KBM-7 (cell line): ENCODE data around the gene TMPRSS13.

ENCODE experiments used
- DNase-seq: peaks from one replicate; pipeline ENCODE4 v3.0.0-alpha.2; 2015
- in situ Hi-C: fragments of 300-500 bp; cut with MboI; formaldehyde crosslinking; loops from 2 replicates; pipeline ENCODE4 v1.14.3; 2020; ENCODE audit warnings: low sequenced_read_pairs, low pct_unique_long_range_greater_than_20kb, mixed read lengths

Gene TMPRSS13

DNA sequence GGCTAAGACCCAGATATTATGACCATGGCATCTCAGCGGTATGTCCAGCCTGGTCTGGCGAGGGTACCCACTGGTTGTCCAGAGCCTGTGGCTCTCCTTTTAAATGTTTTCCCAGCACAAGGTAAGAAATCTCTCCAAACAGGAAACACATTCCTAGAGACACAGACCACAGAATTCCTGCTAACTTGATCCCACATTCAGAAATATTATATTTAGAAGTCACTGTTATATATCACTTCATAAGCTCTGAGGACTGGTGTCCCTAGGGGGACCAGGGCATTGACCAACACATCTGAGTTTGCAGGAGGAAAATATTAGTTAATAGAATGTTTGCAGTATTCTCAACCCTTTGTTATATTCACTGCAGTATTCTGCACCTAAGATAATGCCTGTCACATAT lies 23.1 kb downstream of the TMPRSS13 start:
- in situ Hi-C loops, result no loop called here

DNA sequence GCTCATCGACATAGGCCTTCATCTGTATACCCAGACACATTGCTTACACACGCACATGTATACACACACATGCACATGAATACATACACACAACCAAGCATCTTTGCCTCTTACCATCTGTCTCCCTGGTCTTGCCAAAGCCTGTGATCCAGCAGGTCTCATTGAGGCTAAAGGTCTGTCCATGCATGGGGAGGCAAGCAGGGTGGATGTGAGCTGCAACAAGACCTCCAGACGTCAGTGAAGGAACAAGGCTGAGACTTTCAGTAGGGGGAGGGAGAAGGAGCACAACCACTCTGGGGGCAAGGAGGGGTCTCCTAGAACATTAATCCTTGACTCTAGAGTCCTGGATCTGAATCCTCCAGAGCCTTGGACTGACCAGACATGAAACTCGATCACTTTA lies 23.7 kb downstream of the TMPRSS13 start:
- in situ Hi-C loops, result no loop called here
- DNase-seq, result no peak

More for the DNA sequence above, 23.1 kb downstream of the TMPRSS13 start:
- DNase-seq, result no peak

DNA sequence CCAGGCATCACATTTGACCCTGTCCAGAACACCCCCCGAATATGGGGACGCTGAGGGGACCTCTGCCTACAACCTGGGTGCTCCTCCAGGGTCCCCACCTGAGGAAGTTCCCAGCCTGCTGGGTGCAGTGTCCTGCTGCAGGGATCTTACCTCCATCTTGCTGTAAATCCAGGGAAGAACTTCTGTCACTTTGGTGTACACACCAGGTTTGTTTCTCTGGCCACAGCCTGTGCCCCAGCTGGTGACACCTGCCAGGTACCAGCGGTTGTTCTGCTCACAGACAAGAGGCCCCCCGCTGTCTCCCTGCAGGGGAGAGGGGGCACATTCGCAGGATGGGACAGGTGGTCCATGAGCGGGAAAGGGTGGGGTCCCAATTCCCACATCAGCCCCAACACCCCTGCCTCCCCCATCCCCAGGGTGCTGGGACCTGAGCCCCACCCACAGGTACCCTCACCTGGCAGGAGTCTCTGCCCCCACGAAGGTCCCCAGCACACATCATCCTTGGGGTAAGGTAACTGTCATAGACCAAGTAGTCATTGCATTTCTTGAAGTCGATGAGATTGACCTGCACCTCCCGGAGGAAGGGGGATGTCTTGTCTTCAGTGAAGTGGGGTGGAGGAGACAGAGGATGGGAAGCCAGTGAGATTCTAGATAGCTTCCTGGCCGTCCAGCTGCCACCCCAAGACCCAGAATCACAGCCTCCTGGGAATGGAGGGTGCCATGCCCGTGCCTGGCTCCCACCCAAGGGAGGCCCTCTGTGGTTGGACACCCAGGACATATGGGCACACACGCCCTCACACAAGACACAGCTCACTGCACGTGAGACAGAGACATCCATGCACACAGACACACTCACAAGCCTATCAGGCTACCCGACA lies 25.5 kb downstream of the TMPRSS13 start:
- no peak for DNase-seq
- in situ Hi-C loops, result no loop called here

DNA sequence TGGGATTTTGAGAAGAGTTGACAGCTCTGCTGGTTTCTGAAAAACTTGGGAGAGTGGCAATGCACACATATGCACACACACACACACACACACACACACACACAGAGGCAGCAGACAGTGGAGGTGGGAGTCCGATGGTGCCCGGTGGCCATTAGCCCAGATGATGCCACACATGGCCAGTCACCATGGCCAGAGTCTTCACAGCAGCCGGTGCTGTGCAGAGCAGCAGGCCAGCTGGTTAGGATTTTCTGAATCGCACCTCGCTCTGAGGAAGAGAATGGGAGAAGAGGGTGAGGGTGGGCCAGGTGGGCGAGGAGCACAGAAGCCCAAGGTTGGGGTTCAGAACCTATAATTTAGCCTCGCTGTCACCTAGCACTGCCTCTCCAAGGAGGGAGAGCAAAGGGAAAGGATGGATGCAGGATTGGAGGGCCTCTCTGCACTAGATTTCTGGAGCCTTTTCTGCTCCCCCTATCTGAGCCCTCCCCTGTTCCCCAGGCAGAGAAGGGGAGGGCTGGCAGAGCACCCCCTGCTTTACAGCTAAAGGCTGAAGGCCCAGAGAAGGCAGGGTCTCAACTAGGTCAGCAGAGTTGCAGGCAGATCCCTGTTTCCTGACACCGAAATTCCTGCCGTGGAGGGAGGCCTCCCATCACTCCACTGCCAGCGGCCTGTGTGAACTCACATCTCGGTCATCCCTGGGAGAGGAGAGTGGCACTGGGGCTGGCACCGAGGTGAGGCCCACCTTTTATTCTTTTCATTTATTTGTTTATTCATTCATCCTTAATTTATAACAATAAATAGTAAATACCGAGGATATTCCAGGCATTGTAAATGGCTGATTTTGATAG lies 27.0 kb downstream of the TMPRSS13 start:
- in situ Hi-C loops, result no loop called here
- DNase-seq, result no peak

DNA sequence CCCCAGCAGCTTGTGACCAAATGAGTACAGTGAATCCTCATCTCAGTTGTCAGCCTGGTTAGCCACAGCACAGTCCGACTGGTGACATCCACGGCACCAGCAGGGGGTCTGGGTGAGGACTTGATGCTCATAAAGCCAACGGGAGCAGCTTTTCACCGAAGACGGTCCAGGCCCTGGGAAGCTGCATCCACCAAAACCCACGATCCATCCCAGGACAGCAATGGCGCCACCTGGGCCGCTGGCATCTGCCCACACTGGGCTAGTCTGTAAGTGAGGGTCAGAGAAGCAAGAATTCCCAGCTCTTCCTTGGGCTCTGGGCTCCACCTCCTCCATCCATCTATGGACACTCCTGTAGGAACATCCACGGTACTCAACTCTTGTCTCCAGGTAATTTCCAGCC lies 27.6 kb downstream of the TMPRSS13 start:
- no peak for DNase-seq
- in situ Hi-C loops, result no loop called here

DNA sequence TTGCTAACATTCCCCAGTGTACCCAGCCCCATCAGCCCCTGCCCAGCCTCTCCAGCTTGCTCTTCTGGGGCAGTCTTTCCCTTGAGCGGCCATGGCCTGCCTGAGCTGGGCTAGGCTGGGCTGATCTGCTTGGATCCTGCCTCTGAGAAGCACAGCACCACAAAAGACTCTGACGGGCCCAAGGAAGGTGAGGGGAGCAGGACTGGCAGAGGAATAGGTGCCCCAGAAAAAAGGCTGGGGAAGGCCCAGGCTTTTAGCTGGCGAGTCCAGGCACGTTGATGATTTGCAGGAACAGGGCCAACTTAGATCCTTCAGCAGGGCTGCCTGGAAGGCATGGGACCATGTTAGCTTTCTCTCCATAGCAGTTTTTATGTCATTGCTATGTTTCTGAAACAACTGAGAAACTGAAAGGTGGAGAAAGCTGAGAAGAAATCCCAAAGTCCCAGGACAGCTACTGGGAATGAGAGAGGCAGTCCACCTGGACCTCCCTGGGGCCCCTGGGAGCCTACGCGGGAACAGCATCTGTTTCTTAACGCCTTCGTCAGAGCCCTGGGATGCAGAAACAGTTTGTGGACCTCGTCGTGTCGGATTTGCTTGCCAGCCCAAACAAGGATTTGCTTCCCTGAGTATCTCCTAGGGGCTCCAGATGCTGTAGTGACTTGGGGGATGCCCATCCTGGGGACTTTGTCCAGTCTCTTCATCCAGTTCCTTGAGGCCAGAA lies 28.3 kb downstream of the TMPRSS13 start:
- in situ Hi-C loops, result no loop called here
- DNase-seq, result no peak

DNA sequence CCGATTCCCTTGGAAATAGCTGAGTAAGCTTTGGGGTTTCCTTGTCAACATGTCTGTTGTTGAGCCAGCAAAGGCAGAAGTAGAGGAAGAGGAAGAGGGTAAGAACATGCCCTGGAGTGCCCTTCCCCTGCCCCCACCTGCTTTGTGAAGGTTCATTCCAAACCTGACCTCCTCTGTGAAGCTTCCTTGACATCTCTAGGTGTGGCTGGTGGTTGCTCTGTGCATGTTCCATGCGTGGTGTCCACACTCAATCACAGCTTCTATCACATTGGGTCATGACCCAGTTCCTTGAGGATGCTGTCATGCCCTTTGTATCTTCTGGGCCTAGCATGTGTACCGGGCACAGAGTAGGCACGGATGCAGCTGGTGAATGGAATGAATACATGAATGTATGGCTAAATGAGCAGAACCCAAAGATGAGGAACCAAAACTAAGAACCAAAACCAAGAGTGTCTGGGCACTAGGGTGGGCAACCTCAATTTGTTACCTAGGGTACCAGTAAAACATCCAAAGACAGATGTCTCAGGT lies 29.0 kb downstream of the TMPRSS13 start:
- DNase-seq, result peak; percentile 24
- in situ Hi-C loops, result no loop called here

DNA sequence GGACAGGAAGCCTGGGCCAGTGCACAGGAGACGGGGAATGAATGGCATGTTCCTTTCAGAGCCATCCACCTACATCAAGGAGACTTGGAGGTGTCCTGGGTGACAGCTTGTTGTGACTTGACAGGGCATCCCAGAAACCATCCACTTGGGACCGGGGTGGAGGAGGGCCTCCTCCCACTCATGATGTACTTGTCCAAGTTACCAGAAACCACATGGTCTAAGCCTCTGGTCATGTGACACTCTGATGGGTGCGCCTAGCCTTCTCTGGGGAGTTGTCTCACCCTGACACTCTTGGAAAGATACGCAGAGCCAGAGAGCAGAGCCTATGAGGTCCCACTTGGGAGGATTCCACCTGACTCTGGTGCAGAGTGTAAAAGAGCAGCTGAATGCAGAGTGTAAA lies 31.1 kb downstream of the TMPRSS13 start:
- no peak for DNase-seq
- in situ Hi-C loops, result no loop called here

DNA sequence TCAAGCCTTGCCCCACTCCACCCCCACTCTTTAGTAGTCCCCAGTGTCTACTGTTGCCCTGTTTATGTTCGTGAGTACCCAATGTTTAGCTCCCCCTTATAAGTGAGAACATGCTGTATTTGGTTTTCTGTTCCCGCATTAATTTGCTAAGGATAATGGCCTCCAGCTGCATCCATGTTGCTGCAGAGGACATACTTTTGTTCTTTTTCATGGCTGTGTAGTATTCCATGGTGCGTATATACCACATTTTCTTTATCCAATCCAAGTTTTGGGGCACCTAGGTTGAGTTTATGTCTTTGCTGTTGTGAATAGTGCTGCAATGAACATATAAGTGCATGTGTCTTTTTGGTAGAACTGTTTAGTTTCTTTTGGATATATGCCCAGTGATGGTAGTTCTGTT lies 36.6 kb downstream of the TMPRSS13 start:
- no peak for DNase-seq
- in situ Hi-C loops, result no loop called here

DNA sequence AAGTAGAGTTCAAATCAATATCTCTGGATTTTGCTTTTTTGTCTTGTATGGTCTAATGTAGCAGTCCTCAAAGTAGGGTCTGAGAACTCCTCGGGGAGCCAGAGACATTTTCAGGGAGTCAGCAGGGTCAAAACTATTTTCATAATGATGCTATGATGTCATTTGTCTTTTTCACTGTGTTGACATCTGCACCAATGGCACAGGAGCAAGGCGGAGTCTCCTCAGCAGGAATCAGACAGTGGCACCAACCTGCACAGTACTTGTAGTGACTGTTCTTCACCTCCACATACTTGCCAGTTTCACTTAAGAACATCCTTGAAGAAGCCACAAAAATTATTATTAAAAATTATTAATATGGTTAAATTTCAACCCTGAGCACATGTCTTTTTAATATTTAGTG lies 37.8 kb downstream of the TMPRSS13 start:
- in situ Hi-C loops, result no loop called here
- no peak for DNase-seq

DNA sequence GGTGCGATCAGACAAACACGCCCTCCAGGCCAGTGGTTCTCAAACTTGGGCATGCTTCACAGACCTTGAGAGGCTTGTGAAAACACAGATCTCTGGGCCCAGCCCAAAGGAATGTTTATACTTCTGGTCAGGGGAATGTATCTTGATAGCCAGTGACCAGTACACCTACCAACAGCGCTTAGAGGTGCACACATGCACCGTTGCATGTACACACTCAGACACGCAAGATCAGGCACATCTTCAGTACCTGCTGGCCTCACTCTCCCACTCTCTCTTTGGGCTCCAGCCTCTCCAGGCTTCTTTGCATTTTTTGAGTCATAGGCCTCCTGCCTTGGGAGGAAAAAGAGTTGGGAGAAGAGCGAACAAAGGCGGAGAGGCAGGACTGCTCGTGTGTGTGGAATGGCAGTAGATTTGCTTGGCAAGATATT lies 41.0 kb downstream of the TMPRSS13 start:
- no peak for DNase-seq
- in situ Hi-C loops, result no loop called here

DNA sequence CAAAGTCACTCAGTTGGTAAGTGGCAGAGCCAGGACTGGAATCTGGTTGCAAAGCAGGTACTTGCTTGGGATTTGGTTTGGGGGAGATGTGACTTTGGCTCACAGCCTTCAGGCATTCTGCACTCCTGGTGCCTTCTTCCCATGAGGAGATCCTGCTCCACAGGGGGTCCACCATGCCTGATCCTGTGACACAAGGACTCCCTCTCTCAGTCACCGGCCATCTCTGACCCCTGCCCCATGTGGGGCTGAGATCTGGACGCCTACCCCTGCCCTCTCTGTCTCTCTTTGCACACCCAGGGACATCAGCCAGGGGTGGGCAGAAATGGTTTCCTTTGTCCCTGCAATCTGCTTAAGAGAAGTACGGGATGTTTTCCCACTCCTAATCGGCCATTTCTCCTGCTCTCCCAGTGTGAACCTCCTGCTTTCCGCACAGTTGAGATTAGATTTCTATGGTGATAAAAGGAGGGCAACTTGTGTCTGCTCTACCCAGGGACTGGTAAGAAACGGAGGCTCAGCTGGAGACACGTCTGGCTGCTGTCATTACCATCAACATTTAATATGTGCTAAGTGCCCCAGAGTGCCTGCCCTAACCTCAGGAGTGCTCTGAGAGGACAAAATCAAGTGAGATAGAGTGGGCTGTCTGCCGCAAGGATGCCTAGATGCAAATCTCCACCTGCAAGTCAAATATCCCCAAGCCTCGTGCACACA lies 41.6 kb downstream of the TMPRSS13 start:
- DNase-seq, result no peak
- in situ Hi-C loops, result no loop called here

DNA sequence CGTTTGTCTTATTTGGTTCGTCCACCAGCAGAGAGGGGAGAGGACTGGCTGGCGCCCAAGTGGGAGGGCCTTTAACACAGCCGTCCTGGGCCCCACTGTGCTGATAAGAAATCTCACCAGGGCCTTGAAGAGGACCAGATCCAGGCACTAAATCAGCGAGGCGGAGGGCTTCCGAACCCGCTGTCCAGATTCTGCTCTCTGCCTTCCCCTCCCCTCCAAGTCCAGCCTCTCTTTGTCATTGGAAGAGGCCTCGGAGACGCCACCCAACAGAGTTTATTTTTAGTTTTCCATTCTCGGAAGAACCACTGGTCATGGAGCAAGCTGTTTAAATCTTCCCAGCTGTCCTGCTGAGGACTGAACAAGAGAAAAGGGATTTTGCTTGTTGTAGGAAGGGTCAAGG lies 43.4 kb downstream of the TMPRSS13 start:
- in situ Hi-C loops, result no loop called here
- DNase-seq, result no peak

DNA sequence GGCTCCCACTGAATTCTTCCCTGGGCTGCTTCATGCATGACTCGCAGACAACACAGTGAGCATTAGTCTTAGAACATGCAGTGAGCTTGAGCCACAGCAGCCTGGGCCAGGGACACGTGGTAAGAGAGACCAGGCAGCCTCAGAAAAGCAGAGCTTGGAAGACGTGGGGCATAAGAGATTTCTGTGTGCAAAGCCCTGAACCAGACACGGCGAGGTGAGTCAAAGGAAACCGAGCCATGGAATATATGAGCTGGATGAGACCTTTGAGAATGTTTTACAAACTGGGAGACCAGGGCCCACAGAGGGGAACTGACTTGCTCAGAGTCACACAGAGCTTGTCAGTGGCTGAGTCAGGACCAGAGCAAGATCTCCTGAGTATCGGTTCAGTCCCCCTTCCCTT lies 44.2 kb downstream of the TMPRSS13 start:
- in situ Hi-C loops, result no loop called here
- DNase-seq, result no peak

DNA sequence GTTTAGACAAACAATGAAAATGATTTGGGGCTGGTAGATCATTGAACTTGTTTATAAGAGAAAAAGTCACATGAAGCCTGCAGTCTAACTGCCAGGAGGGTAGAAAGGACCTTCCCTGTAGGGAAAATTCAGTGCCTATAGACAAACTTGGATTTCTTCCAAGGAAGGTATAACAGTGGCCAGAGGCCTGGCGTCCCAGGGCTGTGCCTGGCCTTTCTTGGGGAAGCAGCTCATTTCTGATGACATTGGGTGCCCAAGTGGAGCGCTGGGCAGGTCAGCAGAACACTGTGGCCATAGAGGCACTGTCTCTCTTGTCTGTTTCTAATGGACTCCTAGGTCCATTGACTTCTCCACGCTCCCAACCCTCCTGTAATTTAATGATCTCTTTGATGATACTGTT lies 46.1 kb downstream of the TMPRSS13 start:
- in situ Hi-C loops, result no loop called here

DNA sequence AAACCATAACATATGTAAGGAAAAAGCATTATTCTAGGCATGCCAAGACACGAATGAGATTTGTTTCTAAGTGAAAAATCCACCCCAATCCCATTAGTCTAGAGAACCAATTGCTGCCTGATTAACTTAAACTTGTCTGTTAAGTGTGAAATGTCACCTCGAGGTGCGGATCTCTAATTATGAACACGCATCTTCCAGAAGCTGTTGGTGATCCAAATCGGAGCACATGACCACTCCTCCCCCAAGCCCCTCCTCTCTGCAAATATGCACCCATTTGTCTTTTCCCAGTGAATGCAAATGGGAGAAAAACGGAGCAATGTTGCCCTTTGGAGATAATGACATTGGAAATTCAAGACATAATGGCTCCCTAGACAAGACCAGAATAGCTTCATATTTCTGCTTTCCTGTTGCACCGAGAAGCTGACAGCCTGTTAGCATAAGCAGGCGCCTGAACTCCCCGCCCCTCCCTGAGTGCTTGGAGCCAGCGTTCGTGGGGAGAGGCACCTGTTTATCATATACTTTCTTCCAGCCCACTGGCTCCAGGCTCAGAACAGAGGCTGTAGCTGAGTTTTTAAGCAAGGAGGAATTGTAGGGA lies 46.8 kb downstream of the TMPRSS13 start:
- DNase-seq, result no peak
- in situ Hi-C loops, result no loop called here

More for the DNA sequence above, 46.1 kb downstream of the TMPRSS13 start:
- no peak for DNase-seq

DNA sequence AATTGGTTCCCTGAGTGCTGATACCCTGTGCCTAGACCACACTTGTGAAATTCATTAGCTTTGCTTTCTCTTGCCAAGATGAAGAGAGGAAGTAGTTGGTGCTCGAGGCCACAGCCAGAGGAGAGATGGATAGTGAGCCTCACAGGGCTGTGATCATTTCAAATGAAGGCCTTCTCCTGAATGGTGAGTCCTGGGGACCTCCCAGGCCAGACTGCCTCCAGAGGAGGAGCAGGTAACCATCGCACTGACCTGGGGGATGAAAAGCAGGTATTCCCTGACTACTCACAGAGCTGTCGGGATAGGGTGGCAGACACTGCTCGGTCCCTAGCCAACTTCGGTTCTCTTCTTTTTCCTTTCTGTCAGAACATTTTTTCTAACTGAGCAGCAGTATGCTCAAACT lies 48.0 kb downstream of the TMPRSS13 start:
- no peak for DNase-seq
- in situ Hi-C loops, result no loop called here
